ENCODE measurements around the gene SHISA8.

Gene SHISA8

DNA sequence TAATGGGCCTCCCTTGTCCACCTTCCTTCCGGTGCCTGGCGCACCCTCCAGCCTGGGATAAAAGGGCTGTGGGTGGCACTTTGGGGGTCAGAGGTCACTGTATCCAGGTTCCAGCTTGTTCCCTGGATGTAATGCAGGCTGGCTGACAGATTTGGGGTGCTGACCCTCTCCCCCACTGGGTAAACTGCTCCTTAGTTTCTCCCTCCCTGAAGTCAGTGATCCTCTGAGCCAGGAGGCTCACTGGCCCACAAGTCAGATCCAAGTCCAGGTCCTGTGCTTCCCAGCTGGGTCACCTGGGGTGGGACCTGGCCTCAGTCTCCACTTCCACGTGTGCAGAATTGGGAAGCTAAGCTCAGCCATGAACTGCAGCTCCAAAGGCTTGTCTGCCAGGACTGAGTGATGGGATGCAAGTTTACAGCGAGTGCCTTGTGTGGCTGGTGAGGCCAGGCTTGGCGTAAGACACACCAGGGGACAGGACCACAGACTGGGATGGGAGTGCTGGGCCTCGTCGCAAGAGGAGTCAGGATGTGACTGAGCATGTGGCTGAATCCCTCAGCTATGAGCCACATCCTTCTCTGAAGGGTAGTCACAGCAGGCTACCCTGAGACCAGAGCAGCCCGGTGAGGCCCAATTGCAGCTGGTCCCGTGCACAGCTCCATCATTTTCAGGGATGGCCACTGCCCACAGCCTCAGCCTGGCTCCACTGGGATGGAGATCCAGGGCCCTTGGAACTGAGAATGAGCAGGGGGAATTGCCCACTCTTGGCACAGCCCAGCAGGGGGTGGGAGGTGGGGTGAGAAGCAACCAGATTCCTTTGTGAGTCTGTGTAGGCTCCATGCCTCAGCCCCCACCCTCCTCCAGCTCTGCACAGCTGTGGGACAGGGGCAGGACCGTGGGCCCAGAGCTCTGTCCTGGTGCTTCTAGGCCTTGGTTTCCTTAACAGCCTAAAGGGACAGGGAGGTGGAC is 7.2 kb downstream of the SHISA8 start:
- Histone ChIP-seq H3K9me3 (ENCODE audit: insufficient read depth, low read depth, low read length) (no peaks in the 10 kb centered on the region), H3K4me2 (ENCODE audit: low read depth, low read length, poor library complexity, severe bottlenecking) (peak overlapping the region; percentile 21), H3K9me2 (replicated peaks; ENCODE audit: low read depth, low read length) (no peaks in the 10 kb centered on the region), H3K4me3 (ENCODE audit: low read length, poor library complexity, severe bottlenecking) (no peak overlapping the region), H2AFZ (ENCODE audit: low read length) (no peak overlapping the region), H4K20me1 (ENCODE audit: insufficient read depth, low read length, poor library complexity, severe bottlenecking) (no peaks in the 10 kb centered on the region), H3F3A (ENCODE audit: low read depth) (no peaks in the 10 kb centered on the region), H3K4me1 (ENCODE audit: insufficient read depth, low read length, poor library complexity, severe bottlenecking) (peaks cover 19% of the 10 kb centered on the region), H3K79me2 (ENCODE audit: insufficient read depth, low read length) (no peaks in the 10 kb centered on the region), H3K9ac (ENCODE audit: low read depth, low read length, poor library complexity, severe bottlenecking) (no peak overlapping the region), H3K27me3 (ENCODE audit: insufficient read depth, low read length, poor library complexity, severe bottlenecking) (no peaks in the 10 kb centered on the region), H3K36me3 (ENCODE audit: insufficient read depth, low read length) (peaks cover 41% of the 10 kb centered on the region)
- TF ChIP-seq, protein P1, sequence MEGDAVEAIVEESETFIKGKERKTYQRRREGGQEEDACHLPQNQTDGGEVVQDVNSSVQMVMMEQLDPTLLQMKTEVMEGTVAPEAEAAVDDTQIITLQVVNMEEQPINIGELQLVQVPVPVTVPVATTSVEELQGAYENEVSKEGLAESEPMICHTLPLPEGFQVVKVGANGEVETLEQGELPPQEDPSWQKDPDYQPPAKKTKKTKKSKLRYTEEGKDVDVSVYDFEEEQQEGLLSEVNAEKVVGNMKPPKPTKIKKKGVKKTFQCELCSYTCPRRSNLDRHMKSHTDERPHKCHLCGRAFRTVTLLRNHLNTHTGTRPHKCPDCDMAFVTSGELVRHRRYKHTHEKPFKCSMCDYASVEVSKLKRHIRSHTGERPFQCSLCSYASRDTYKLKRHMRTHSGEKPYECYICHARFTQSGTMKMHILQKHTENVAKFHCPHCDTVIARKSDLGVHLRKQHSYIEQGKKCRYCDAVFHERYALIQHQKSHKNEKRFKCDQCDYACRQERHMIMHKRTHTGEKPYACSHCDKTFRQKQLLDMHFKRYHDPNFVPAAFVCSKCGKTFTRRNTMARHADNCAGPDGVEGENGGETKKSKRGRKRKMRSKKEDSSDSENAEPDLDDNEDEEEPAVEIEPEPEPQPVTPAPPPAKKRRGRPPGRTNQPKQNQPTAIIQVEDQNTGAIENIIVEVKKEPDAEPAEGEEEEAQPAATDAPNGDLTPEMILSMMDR (conservative IDR thresholded peaks at IDR 0.05; ENCODE audit: low read length) = no peak
- no peak for TF ChIP-seq EZH2phosphoT487 (IDR thresholded peaks at IDR 0.05; ENCODE audit: borderline replicate concordance)

DNA sequence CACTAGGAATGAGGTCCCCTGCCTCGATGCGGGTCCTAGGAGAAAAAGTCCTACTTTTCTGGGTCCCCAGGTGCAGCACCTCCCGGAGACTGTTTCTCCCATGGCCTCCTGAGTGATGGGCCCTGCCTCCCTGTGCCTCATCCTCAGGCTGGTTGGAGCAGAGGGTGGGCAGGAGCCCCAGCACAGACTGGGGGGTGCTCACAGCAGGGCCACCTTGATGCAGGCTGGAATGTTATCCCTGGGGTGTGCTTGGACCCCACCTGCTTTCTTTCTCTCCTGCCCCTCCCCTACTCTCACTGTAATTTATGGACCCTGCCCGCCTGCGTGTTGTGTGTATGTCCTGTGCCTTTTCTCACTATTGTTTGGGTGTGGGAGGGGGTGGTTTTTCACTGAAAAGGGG is 8.1 kb downstream of the SHISA8 start:
- no peaks in the 10 kb centered on the region for H3K9me3 ChIP-seq (ENCODE audit: insufficient read depth, low read depth, low read length)
- H3K4me3 ChIP-seq (ENCODE audit: low read length, poor library complexity, severe bottlenecking) = no peak overlapping the region
- H3K4me1 ChIP-seq (ENCODE audit: insufficient read depth, low read length, poor library complexity, severe bottlenecking) = peaks cover 19% of the 10 kb centered on the region
- TF ChIP-seq EZH2phosphoT487 (IDR thresholded peaks at IDR 0.05; ENCODE audit: borderline replicate concordance) = no peak
- TF ChIP-seq, protein P1 (conservative IDR thresholded peaks at IDR 0.05; ENCODE audit: low read length) = no peak
- no peaks in the 10 kb centered on the region for H3K27me3 ChIP-seq (ENCODE audit: insufficient read depth, low read length, poor library complexity, severe bottlenecking)
- H3K79me2 ChIP-seq (ENCODE audit: insufficient read depth, low read length) = no peaks in the 10 kb centered on the region
- H3F3A ChIP-seq (ENCODE audit: low read depth) = no peaks in the 10 kb centered on the region
- no peak overlapping the region for H3K4me2 ChIP-seq (ENCODE audit: low read depth, low read length, poor library complexity, severe bottlenecking)
- H3K36me3 ChIP-seq (ENCODE audit: insufficient read depth, low read length) = peaks cover 50% of the 10 kb centered on the region
- H4K20me1 ChIP-seq (ENCODE audit: insufficient read depth, low read length, poor library complexity, severe bottlenecking) = no peaks in the 10 kb centered on the region
- H3K9me2 ChIP-seq (replicated peaks; ENCODE audit: low read depth, low read length) = no peaks in the 10 kb centered on the region
- H2AFZ ChIP-seq (ENCODE audit: low read length) = no peak overlapping the region
- H3K9ac ChIP-seq (ENCODE audit: low read depth, low read length, poor library complexity, severe bottlenecking) = no peak overlapping the region

DNA sequence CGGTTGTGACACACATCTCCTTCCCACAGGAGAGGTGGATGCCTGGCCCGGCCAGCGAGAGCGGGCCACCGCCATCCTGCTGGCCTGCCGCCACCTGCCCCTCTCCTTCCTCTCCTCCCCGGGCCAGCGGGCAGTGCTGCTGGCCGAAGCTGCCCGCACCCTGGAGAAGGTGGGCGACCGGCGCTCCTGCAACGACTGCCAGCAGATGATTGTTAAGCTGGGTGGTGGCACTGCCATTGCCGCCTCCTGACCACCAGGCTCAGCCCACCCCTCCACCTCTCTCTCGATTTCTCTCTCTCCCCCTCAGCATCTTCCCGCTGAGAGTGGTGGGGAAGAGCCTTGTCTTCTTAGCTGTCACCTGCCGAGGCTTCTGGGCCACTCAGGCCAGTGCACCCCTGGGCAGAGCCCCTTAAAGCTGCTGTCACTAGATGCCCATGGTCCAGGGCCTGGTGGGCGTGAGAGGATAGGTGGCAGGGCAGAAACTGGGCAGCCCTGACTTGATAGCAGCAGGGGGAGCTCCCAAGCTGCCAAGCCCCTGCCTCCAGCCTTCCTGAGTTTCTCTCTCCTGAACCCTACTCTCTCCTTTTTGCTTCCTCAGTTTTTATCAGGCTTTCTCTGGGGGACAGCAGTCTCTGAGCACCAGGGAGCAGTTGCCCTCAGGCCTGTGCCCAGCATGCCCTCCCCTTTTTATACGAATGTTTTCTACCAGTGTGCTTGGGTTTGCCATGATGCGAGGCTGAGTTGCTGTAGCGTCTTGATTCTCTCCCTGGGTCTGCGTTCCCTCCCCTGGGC is 9.3 kb downstream of the SHISA8 start:
- Histone ChIP-seq H3K36me3 (ENCODE audit: insufficient read depth, low read length) (peaks cover 62% of the 10 kb centered on the region), H2AFZ (ENCODE audit: low read length) (no peak overlapping the region), H3F3A (ENCODE audit: low read depth) (no peaks in the 10 kb centered on the region), H3K79me2 (ENCODE audit: insufficient read depth, low read length) (no peaks in the 10 kb centered on the region), H3K4me2 (ENCODE audit: low read depth, low read length, poor library complexity, severe bottlenecking) (no peak overlapping the region), H3K4me3 (ENCODE audit: low read length, poor library complexity, severe bottlenecking) (no peak overlapping the region), H3K9me3 (ENCODE audit: insufficient read depth, low read depth, low read length) (no peaks in the 10 kb centered on the region), H3K27me3 (ENCODE audit: insufficient read depth, low read length, poor library complexity, severe bottlenecking) (no peaks in the 10 kb centered on the region), H3K9ac (ENCODE audit: low read depth, low read length, poor library complexity, severe bottlenecking) (no peak overlapping the region), H3K9me2 (replicated peaks; ENCODE audit: low read depth, low read length) (no peaks in the 10 kb centered on the region), H4K20me1 (ENCODE audit: insufficient read depth, low read length, poor library complexity, severe bottlenecking) (no peaks in the 10 kb centered on the region), H3K4me1 (ENCODE audit: insufficient read depth, low read length, poor library complexity, severe bottlenecking) (peaks cover 19% of the 10 kb centered on the region)
- TF ChIP-seq, protein P1 (conservative IDR thresholded peaks at IDR 0.05; ENCODE audit: low read length) = no peak
- TF ChIP-seq EZH2phosphoT487 (IDR thresholded peaks at IDR 0.05; ENCODE audit: borderline replicate concordance) = no peak
